Measurements from ENCODE around the gene L1CAM. TPM values are rescaled to one million over a fixed set of nuclear protein-coding genes. Genes with fewer than 3 reads are reported as not detected.

Gene L1CAM
- total RNA-seq, 2 experiments from 2014 or later = 1.9 to 2.1 TPM

DNA sequence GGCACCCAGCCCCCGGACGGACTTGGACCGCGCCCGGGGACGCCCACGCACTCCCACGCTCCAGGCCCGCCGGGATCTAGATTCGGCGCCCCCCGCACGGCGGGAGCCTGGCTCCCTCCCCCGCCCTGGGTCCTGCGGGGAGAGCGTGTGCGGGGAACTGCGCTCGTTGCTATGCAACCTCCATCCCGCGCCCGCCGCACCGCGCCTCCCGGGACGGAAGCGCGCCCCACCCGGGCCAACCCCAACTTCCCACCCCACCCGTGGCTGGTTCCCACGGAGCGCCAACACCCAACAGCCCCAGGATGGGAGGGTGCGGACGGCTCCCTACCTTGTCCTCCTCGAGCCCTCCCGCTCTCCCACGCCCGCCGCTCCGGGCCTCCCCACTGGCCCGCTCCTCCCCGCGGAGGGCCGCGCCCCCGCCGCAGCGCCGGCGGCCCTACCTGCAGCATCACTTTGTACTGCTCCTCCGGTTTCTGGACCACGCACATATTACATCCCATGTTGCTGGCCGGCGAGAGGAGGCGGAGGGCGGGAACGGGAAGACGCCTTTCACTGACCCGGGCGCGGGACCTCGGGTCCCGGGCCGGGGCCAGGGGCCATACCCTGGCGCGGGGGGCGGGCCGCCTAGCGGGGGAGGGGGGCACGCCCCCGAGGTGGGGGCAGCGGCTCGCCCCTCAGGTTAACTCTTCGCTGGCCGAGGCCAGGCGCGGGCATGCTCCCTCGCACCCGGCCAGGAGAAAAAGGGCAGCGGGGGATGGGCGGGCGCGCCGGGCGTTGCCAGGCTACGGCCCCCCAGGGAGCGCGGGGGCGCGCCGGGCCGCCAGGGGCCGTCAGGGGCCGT, 56.0 kb downstream of the L1CAM start, which contains the start of gene PDZD4:
Gene PDZD4 (minus strand): TSS at position 746 of the 841 bp plus-strand sequence. CDS start 246 bp downstream, at position 500.
- ChIA-PET CTCF (no interaction called here), POLR2A (no interaction called here)
- Mint-ChIP-seq H3K9me3 (no peaks in the 10 kb centered on the region), H3K27ac (no peak within 1 kb of the TSS), H3K4me3 (peak within 1 kb of the TSS; percentile 27), H3K4me1 (peaks cover 8% of the 10 kb centered on the region), H3K27me3 (peaks cover 36% of the 10 kb centered on the region), H3K36me3 (ENCODE audit: low read depth) (no peaks in the 10 kb centered on the region)
- DNase-seq = no peak

DNA sequence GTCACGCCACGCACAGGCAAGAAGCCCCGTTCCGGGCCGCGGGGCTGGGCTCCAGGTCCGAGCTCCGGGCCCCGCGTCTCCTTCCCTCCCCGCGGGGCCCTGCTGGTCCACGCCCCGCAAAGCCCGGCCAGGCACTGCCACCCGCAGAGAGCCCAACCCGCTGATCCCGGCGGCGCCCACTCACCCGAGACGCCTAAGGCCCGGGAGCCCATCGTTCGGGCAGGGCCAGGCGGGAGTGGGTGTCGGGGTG, 56.5 kb downstream of the L1CAM start:
- CTCF ChIA-PET = no interaction called here
- H3K4me3 Mint-ChIP-seq = no peak overlapping the region

DNA sequence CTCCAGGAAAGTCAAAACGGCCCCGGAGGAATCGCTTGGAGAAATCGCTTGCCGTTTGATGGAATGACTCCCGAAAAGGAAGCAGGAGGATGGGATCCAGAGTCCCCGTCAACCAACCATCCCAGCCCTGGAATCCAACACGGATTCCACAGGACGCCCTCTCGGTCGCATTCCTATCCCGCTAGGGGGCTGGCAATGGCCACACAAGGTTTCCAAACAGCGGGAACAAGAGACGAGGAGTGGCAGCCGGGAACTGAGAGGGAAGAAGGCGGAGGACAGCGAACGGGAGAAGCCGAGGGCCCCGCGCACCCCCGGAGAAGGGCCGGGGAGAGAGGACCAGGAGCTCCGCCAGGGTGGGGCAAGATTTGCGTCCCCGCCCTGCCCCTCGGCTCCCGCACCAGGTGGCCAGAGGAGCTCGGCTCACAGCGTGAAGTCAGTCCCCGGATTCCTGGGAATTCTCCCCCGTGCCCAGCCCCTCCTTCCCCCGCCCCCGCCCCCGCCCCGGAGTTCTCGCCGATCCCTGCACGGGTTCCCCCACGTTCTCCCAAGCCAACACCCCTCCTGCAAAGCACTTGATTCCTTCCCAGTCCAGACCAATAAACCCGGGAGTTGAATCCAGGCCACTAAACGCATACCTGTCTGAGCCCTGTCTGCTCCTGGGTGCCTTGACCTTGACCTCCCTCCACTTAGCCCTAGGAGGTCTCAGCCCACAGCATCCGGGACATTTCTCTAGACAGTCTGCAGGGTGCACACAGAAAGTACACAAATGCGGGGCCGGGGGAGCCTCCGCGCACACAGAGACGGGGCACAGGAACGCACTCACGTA, 57.0 kb downstream of the L1CAM start:
- peaks cover 35% of the 10 kb centered on the region for H3K27me3 Mint-ChIP-seq
- H3K27ac Mint-ChIP-seq = no peak overlapping the region
- H3K4me1 Mint-ChIP-seq = peaks cover 9% of the 10 kb centered on the region
- H3K36me3 Mint-ChIP-seq (ENCODE audit: low read depth) = no peaks in the 10 kb centered on the region
- no peak overlapping the region for H3K4me3 Mint-ChIP-seq
- CTCF ChIA-PET = no interaction called here
- POLR2A ChIA-PET = no interaction called here
- no peaks in the 10 kb centered on the region for H3K9me3 Mint-ChIP-seq
- no peak for DNase-seq

More for the DNA sequence above, 56.5 kb downstream of the L1CAM start:
- DNase-seq = no peak
- POLR2A ChIA-PET = no interaction called here
- no peaks in the 10 kb centered on the region for H3K9me3 Mint-ChIP-seq
- no peaks in the 10 kb centered on the region for H3K36me3 Mint-ChIP-seq (ENCODE audit: low read depth)
- H3K27me3 Mint-ChIP-seq = peaks cover 35% of the 10 kb centered on the region
- no peak overlapping the region for H3K27ac Mint-ChIP-seq
- H3K4me1 Mint-ChIP-seq = peaks cover 8% of the 10 kb centered on the region

DNA sequence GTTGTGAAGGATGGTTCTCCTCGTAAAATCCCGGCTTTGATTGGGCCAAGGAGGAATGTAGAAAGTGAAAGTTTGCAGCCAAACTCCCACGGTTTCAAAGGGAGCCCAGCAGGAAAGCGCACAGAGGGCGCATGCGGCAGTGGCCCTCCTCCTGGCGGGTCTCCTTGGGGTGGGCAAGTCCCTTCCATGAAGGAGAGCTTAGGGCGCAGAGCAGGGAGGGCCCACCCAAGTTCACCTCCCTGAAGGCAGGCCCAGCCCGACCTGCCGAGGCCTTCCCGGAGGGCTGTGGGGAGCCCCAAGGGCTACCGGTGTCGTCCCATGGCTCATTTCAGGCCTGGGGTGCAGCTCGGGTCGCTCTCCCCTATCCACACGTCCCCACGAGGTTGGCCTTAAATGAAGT, 57.7 kb downstream of the L1CAM start:
- ChIA-PET POLR2A (no interaction called here), CTCF (no interaction called here)
- no peak overlapping the region for H3K27ac Mint-ChIP-seq
- DNase-seq = no peak
- H3K4me1 Mint-ChIP-seq = peaks cover 14% of the 10 kb centered on the region
- H3K27me3 Mint-ChIP-seq = peaks cover 37% of the 10 kb centered on the region
- no peaks in the 10 kb centered on the region for H3K9me3 Mint-ChIP-seq
- no peaks in the 10 kb centered on the region for H3K36me3 Mint-ChIP-seq (ENCODE audit: low read depth)
- H3K4me3 Mint-ChIP-seq = no peak overlapping the region

DNA sequence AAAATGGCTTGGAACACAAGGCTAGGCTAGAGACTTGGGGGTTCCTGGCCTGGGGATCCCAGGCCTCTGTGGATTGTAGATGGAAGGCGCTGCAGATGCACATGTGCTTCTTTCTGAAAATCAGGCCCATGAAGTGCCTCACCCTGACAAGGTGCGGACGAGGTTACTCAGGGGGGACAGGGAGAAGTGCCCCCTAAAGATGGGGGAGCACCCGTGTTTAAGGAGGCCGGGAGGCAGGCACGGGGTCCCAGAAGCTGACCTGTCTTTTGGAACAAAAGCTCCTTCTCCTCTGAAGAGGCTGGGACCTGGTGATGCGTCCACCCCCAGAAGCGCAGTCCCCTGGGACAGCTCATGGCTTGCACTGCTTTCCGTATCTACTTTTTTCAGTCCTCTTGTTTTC, 58.1 kb downstream of the L1CAM start:
- DNase-seq = no peak
- POLR2A ChIA-PET = no interaction called here
- H3K27ac Mint-ChIP-seq = no peak overlapping the region
- peaks cover 14% of the 10 kb centered on the region for H3K4me1 Mint-ChIP-seq
- H3K36me3 Mint-ChIP-seq (ENCODE audit: low read depth) = no peaks in the 10 kb centered on the region
- no peak overlapping the region for H3K4me3 Mint-ChIP-seq
- CTCF ChIA-PET = interaction anchor here (0.7 kb wide), 1 partner anchor 288 kb away, joined by 3 read pairs; no protein-coding TSS in a partner anchor
- H3K9me3 Mint-ChIP-seq = no peaks in the 10 kb centered on the region
- H3K27me3 Mint-ChIP-seq = peaks cover 34% of the 10 kb centered on the region

DNA sequence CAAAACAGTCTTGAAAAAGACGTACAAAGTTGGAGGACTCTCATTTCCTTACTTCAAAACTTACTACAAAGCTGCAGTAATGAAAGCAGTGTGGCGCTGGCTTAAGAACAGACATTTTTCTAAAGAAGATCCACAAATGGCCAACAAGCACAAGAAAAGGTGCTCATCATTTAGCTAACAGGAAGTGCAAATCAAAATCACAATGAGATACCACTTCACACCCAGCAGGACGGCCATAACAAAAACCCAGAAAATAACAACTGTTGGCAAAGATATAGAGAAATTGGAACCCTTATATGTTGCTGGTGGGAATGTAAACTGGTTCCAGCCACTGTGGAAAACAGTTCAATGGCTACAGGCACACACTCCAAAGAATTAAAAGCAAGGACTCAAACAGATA, 59.0 kb downstream of the L1CAM start:
- no peak for DNase-seq
- H3K4me1 Mint-ChIP-seq = peaks cover 22% of the 10 kb centered on the region
- no peaks in the 10 kb centered on the region for H3K36me3 Mint-ChIP-seq (ENCODE audit: low read depth)
- no peak overlapping the region for H3K27ac Mint-ChIP-seq
- POLR2A ChIA-PET = no interaction called here
- CTCF ChIA-PET = no interaction called here
- no peak overlapping the region for H3K4me3 Mint-ChIP-seq
- no peaks in the 10 kb centered on the region for H3K9me3 Mint-ChIP-seq
- peaks cover 30% of the 10 kb centered on the region for H3K27me3 Mint-ChIP-seq

DNA sequence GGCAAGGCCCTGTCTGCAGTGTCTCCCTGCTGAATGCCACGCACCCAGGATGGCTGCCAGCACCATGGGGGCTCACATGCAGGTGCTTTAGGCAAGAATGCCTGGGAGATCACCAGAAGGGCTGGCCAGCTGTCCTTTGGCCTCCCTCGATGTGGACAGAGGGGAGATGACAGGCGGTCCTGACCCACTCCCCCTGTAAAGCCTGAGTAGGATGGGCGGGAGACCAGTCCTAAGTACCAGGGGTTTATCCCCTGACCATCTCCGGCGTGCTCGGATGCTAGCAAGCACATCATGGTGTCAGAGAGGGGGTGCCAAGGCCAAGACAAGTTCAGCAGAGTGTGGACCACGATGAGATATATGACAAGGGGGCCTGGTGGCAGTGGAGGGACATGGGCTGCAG, 60.9 kb downstream of the L1CAM start:
- Mint-ChIP-seq H3K9me3 (no peaks in the 10 kb centered on the region), H3K4me1 (peaks cover 37% of the 10 kb centered on the region), H3K4me3 (no peak overlapping the region), H3K36me3 (ENCODE audit: low read depth) (no peaks in the 10 kb centered on the region), H3K27me3 (peaks cover 22% of the 10 kb centered on the region), H3K27ac (no peak overlapping the region)
- DNase-seq = no peak
- ChIA-PET CTCF (no interaction called here), POLR2A (no interaction called here)

DNA sequence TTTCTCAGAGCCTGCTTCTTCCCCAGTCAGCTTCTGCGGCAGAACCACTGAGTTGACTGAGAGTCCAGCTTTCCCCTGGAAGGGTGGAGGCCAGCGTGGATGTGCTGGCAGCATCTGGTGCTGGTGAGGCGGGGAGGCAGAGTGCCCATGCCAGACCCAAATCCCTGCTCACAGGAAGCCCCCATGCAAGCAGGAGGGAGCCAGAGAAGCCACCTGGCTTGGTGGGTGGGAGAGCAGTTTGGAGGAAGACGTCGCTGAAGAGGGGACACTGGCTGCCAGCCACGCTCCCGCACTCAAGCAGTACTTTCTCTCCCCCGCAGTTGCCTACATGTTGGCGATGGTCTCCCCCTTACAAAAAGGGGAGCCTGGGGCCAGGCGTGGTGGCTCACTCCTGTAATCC, 61.6 kb downstream of the L1CAM start:
- peaks cover 40% of the 10 kb centered on the region for H3K4me1 Mint-ChIP-seq
- ChIA-PET POLR2A (no interaction called here), CTCF (no interaction called here)
- no peak overlapping the region for H3K27ac Mint-ChIP-seq
- H3K4me3 Mint-ChIP-seq = no peak overlapping the region
- no peak for DNase-seq
- no peaks in the 10 kb centered on the region for H3K9me3 Mint-ChIP-seq
- no peaks in the 10 kb centered on the region for H3K36me3 Mint-ChIP-seq (ENCODE audit: low read depth)
- H3K27me3 Mint-ChIP-seq = peaks cover 21% of the 10 kb centered on the region

DNA sequence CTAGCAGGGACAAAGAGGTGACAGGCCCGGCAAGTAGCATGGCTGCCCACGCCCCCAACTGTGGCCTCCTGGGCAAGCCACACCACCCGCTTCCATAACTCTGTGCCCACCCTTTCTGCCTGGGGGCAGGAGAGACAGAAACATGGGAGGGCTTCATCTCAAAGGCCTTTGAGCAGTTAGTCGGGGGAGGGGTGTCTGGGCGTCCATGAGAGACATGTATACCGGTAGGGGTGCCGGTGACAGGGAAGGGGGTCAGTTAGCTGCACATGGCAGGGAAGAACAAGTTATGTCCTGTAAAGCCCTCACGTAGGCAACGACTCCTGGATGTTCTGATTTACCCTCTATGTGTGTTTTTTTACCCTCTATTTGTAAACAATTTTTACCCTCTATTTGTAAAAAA, 64.9 kb downstream of the L1CAM start:
- H3K4me3 Mint-ChIP-seq = no peak overlapping the region
- H3K27me3 Mint-ChIP-seq = peaks cover 7% of the 10 kb centered on the region
- DNase-seq = no peak
- no peaks in the 10 kb centered on the region for H3K36me3 Mint-ChIP-seq (ENCODE audit: low read depth)
- H3K4me1 Mint-ChIP-seq = peaks cover 46% of the 10 kb centered on the region
- H3K27ac Mint-ChIP-seq = no peak overlapping the region
- no peaks in the 10 kb centered on the region for H3K9me3 Mint-ChIP-seq
- ChIA-PET CTCF (interaction anchor here (0.6 kb wide), 1 partner anchor 893 kb away, joined by 3 read pairs; no protein-coding TSS in a partner anchor), POLR2A (no interaction called here)

DNA sequence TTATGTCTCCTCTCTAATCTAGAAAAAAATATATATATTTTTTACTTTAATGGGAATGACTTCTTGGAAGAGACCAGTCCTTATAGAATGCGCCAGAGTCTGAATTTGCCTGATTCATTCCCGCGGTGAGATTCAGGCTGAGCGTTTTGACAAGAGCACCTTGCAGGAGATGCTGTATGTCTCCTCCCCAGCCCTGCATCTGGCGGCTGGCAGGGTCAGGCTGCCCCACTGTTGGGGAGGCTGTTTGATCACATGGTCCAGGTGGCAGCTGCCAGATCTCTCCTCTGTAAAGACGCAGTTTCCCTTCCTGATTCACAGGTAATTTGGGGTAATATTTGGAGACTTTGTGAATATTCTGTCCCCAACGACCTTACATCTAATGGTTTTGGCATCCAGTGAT, 65.4 kb downstream of the L1CAM start:
- POLR2A ChIA-PET = no interaction called here
- Mint-ChIP-seq H3K4me3 (no peak overlapping the region), H3K27ac (no peak overlapping the region)

DNA sequence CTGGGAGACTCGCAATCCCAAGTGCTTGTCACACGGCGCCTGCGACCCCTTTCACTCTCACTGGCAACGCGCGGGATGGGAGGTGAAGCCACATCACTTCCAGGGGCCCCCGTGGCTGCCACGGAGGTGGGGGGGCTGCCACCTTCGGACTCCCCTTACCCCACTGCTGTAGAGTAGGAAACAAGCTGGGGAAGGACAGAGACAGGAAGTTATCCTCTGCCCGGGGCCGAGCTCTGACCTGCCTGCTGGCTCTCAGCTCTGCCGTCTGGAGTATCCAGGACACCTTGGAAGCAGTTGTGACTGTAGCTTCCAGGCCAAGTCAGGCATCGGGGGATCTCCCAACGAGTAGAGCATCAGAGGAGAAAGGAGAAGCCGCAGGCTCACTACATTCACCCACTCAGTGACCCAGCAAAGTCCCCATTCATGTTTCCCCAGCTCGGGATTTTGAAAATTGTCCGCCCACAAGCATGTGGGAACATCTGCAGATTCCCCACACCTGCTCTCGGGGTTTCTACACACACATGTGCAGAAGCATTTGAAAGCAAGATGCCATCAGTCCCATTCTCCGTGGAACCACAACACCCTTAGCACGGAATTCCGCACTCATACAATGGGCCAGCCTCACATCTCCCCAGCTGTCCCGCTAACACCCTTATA, 66.5 kb downstream of the L1CAM start:
- POLR2A ChIA-PET = no interaction called here

More for the DNA sequence above, 65.4 kb downstream of the L1CAM start:
- Mint-ChIP-seq H3K36me3 (ENCODE audit: low read depth) (no peaks in the 10 kb centered on the region), H3K4me1 (peaks cover 45% of the 10 kb centered on the region), H3K9me3 (no peaks in the 10 kb centered on the region), H3K27me3 (peaks cover 5% of the 10 kb centered on the region)
- no peak for DNase-seq
- CTCF ChIA-PET = no interaction called here

DNA sequence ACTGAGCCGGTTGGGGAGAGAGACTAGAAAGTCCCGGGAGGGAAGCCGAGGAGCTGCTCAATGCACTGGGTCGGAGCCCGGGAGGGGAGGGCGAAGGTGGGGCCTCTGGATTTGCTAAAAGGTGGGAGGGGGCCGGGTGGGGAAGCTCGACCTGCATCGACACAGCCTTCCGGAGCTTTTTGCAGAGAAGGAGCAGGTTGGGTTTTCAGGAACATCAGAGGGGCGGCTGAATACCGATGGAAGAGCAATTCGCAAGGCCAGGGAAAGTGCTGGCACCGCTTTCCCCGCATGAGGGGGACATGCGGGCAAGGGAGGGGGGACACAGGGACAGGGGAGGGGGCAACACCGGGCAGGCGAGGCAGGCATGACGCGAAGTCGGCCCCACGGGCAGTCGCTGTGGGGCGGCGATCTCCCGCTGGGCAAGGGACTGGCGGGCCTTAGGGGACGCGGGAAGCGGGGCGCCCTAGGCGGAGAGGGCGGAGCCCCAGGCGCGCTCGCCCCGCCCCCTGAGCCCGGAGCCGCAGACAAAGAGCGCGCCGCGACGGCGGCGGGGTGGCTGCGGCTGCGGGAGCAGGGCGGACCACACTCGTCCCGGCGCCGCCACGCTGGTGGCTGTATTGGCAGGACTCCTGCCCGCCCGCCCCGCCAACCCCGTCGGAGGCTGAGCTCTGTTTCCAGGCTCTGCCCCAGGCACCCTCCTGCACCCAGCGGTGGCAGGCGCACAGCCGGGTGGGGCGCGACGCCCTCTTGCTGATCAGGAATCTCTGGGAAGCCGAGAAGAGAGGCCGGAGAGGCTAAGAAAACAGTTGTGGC, 67.2 kb downstream of the L1CAM start:
- Mint-ChIP-seq H3K4me3 (peak overlapping the region; percentile 47), H3K4me1 (peaks cover 49% of the 10 kb centered on the region)
- peak; percentile 34 for DNase-seq

More for the DNA sequence above, 66.5 kb downstream of the L1CAM start:
- H3K4me1 Mint-ChIP-seq = peaks cover 51% of the 10 kb centered on the region
- no peak for DNase-seq
- CTCF ChIA-PET = interaction anchor here (1.0 to 1.2 kb wide), 2 partner anchors 13 to 59 kb away, joined by 3 to 4 read pairs; no protein-coding TSS in a partner anchor
- peak overlapping the region; percentile 16 for H3K4me3 Mint-ChIP-seq
- no peaks in the 10 kb centered on the region for H3K9me3 Mint-ChIP-seq
- no peaks in the 10 kb centered on the region for H3K36me3 Mint-ChIP-seq (ENCODE audit: low read depth)
- peaks cover 7% of the 10 kb centered on the region for H3K27me3 Mint-ChIP-seq
- no peak overlapping the region for H3K27ac Mint-ChIP-seq

More for the DNA sequence above, 67.2 kb downstream of the L1CAM start:
- no peak overlapping the region for H3K27ac Mint-ChIP-seq
- peaks cover 6% of the 10 kb centered on the region for H3K27me3 Mint-ChIP-seq
- H3K9me3 Mint-ChIP-seq = no peaks in the 10 kb centered on the region
- ChIA-PET CTCF (interaction anchor here (1.0 to 1.2 kb wide), 2 partner anchors 12 to 60 kb away, joined by 3 to 4 read pairs; no protein-coding TSS in a partner anchor), POLR2A (no interaction called here)
- H3K36me3 Mint-ChIP-seq (ENCODE audit: low read depth) = no peaks in the 10 kb centered on the region
